GM19438 (cell line): ENCODE data around the gene D2HGDH.

Experiments used
- ATAC-seq: cut with Tn5 transposase; IDR thresholded peaks from one replicate; pipeline ENCODE4 v1.9.1; 2021; ENCODE audit warnings: low read depth; ENCODE audit not compliant: unreplicated experiment

Gene D2HGDH

GRCh38 chr2:241767464-241768250, 33.2 kb downstream of the D2HGDH start:
- ATAC-seq = no peak

GRCh38 chr2:241768251-241768711, 33.9 kb downstream of the D2HGDH start:
- ATAC-seq = no peak

- no peak for ATAC-seq
Measured at GRCh38 chr2:241768850-241769249, 34.4 kb downstream of the D2HGDH start.

- no peak for ATAC-seq
Measured at GRCh38 chr2:241769819-241770184, 35.4 kb downstream of the D2HGDH start.

GRCh38 chr2:241770185-241770935, 35.9 kb downstream of the D2HGDH start:
- ATAC-seq = no peak

- no peak for ATAC-seq
Measured at GRCh38 chr2:241770936-241771285, 36.5 kb downstream of the D2HGDH start.

- ATAC-seq = no peak
Measured at GRCh38 chr2:241771286-241772062, 37.0 kb downstream of the D2HGDH start.

GRCh38 chr2:241772063-241772499, 37.7 kb downstream of the D2HGDH start:
- ATAC-seq = no peak

- ATAC-seq = no peak
Measured at GRCh38 chr2:241773511-241774418, 39.3 kb downstream of the D2HGDH start.

GRCh38 chr2:241774419-241775222, 40.2 kb downstream of the D2HGDH start:
- ATAC-seq = no peak

GRCh38 chr2:241775223-241776177, 41.1 kb downstream of the D2HGDH start:
- ATAC-seq = no peak

- ATAC-seq = no peak
Measured at GRCh38 chr2:241776336-241777169, 42.1 kb downstream of the D2HGDH start, which contains the start of gene GAL3ST2. Gene GAL3ST2, plus strand, starts transcription at chr2:241776822. Its CDS starts 134 bp downstream, at chr2:241776956.

GRCh38 chr2:241777170-241777685, 42.8 kb downstream of the D2HGDH start:
- ATAC-seq = no peak

- no peak for ATAC-seq
Measured at GRCh38 chr2:241777686-241778627, 43.5 kb downstream of the D2HGDH start.

- no peak for ATAC-seq
Measured at GRCh38 chr2:241780939-241781569, 46.6 kb downstream of the D2HGDH start.
